ENCODE results near the gene SAPCD1.

Gene SAPCD1

GRCh38 chr6:31771992-31772358 is 9.5 kb downstream of the SAPCD1 start:
- Histone ChIP-seq H3K27me3 (ENCODE audit: insufficient read depth, low read length) (no peaks in the 10 kb centered on the region), H2AFZ (ENCODE audit: low read length, unreplicated experiment) (no peak overlapping the region), H3K27ac (ENCODE audit: low read depth, low read length) (no peak overlapping the region), H3K4me3 (ENCODE audit: low read depth, low read length) (no peak overlapping the region), H3K4me1 (ENCODE audit: control insufficient read depth, insufficient read depth, low read length, unreplicated experiment) (peaks cover 8% of the 10 kb centered on the region), H3K36me3 (ENCODE audit: insufficient read depth, low read length) (no peaks in the 10 kb centered on the region), H3K79me2 (ENCODE audit: control insufficient read depth, insufficient read depth, low read length, unreplicated experiment) (no peaks in the 10 kb centered on the region)

GRCh38 chr6:31775184-31775583 is 12.7 kb downstream of the SAPCD1 start:
- Histone ChIP-seq H3K79me2 (ENCODE audit: control insufficient read depth, insufficient read depth, low read length, unreplicated experiment) (no peaks in the 10 kb centered on the region), H3K27me3 (ENCODE audit: insufficient read depth, low read length) (no peaks in the 10 kb centered on the region), H3K4me1 (ENCODE audit: control insufficient read depth, insufficient read depth, low read length, unreplicated experiment) (peaks cover 16% of the 10 kb centered on the region), H2AFZ (ENCODE audit: low read length, unreplicated experiment) (no peak overlapping the region), H3K4me3 (ENCODE audit: low read depth, low read length) (no peak overlapping the region), H3K36me3 (ENCODE audit: insufficient read depth, low read length) (no peaks in the 10 kb centered on the region), H3K27ac (ENCODE audit: low read depth, low read length) (no peak overlapping the region)

GRCh38 chr6:31775633-31776484 is 13.4 kb downstream of the SAPCD1 start:
- no peak overlapping the region for H3K27ac ChIP-seq (ENCODE audit: low read depth, low read length)

GRCh38 chr6:31776485-31776988 is 14.1 kb downstream of the SAPCD1 start:
- Histone ChIP-seq H2AFZ (ENCODE audit: low read length, unreplicated experiment) (no peak overlapping the region), H3K4me3 (ENCODE audit: low read depth, low read length) (peak overlapping the region; percentile 41; the same call in 1 of the 2 replicates), H3K4me1 (ENCODE audit: control insufficient read depth, insufficient read depth, low read length, unreplicated experiment) (peaks cover 16% of the 10 kb centered on the region), H3K79me2 (ENCODE audit: control insufficient read depth, insufficient read depth, low read length, unreplicated experiment) (no peaks in the 10 kb centered on the region), H3K27me3 (ENCODE audit: insufficient read depth, low read length) (no peaks in the 10 kb centered on the region), H3K36me3 (ENCODE audit: insufficient read depth, low read length) (peaks cover 3% of the 10 kb centered on the region; the same call in 1 of the 2 replicates), H3K27ac (ENCODE audit: low read depth, low read length) (peak overlapping the region; percentile 38; the same call in 1 of the 2 replicates)

More at GRCh38 chr6:31775633-31776484, 13.4 kb downstream of the SAPCD1 start:
- no peaks in the 10 kb centered on the region for H3K79me2 ChIP-seq (ENCODE audit: control insufficient read depth, insufficient read depth, low read length, unreplicated experiment)
- H2AFZ ChIP-seq (ENCODE audit: low read length, unreplicated experiment), result no peak overlapping the region
- H3K27me3 ChIP-seq (ENCODE audit: insufficient read depth, low read length), result no peaks in the 10 kb centered on the region
- peaks cover 16% of the 10 kb centered on the region for H3K4me1 ChIP-seq (ENCODE audit: control insufficient read depth, insufficient read depth, low read length, unreplicated experiment)
- no peak overlapping the region for H3K4me3 ChIP-seq (ENCODE audit: low read depth, low read length)
- H3K36me3 ChIP-seq (ENCODE audit: insufficient read depth, low read length), result no peaks in the 10 kb centered on the region

- Histone ChIP-seq H3K36me3 (ENCODE audit: insufficient read depth, low read length) (peaks cover 3% of the 10 kb centered on the region; the same call in 1 of the 2 replicates), H2AFZ (ENCODE audit: low read length, unreplicated experiment) (no peak within 1 kb of the TSS), H3K27me3 (ENCODE audit: insufficient read depth, low read length) (no peaks in the 10 kb centered on the region), H3K27ac (ENCODE audit: low read depth, low read length) (peak within 1 kb of the TSS; percentile 38), H3K4me3 (ENCODE audit: low read depth, low read length) (peak within 1 kb of the TSS; percentile 41; the same call in 1 of the 2 replicates), H3K4me1 (ENCODE audit: control insufficient read depth, insufficient read depth, low read length, unreplicated experiment) (peaks cover 16% of the 10 kb centered on the region), H3K79me2 (ENCODE audit: control insufficient read depth, insufficient read depth, low read length, unreplicated experiment) (no peaks in the 10 kb centered on the region)
Observed at GRCh38 chr6:31776989-31777666, 14.7 kb downstream of the SAPCD1 start, which contains the start of gene VWA7. Gene VWA7, minus strand, starts transcription at chr6:31777328. Its CDS starts 549 bp downstream, at chr6:31776779.

- no peak overlapping the region for H2AFZ ChIP-seq (ENCODE audit: low read length, unreplicated experiment)
- H3K79me2 ChIP-seq (ENCODE audit: control insufficient read depth, insufficient read depth, low read length, unreplicated experiment), result no peaks in the 10 kb centered on the region
- H3K4me3 ChIP-seq (ENCODE audit: low read depth, low read length), result no peak overlapping the region
- peaks cover 4% of the 10 kb centered on the region; the same call in 1 of the 2 replicates for H3K36me3 ChIP-seq (ENCODE audit: insufficient read depth, low read length)
- H3K4me1 ChIP-seq (ENCODE audit: control insufficient read depth, insufficient read depth, low read length, unreplicated experiment), result peaks cover 16% of the 10 kb centered on the region
- peak overlapping the region; percentile 38; the same call in 1 of the 2 replicates for H3K27ac ChIP-seq (ENCODE audit: low read depth, low read length)
- H3K27me3 ChIP-seq (ENCODE audit: insufficient read depth, low read length), result no peaks in the 10 kb centered on the region
Observed at GRCh38 chr6:31777667-31778050, 15.2 kb downstream of the SAPCD1 start.

GRCh38 chr6:31778193-31778592 is 15.7 kb downstream of the SAPCD1 start:
- Histone ChIP-seq H2AFZ (ENCODE audit: low read length, unreplicated experiment) (no peak overlapping the region), H3K4me3 (ENCODE audit: low read depth, low read length) (no peak overlapping the region), H3K36me3 (ENCODE audit: insufficient read depth, low read length) (peaks cover 8% of the 10 kb centered on the region; the same call in 1 of the 2 replicates), H3K27ac (ENCODE audit: low read depth, low read length) (no peak overlapping the region), H3K4me1 (ENCODE audit: control insufficient read depth, insufficient read depth, low read length, unreplicated experiment) (peaks cover 16% of the 10 kb centered on the region), H3K79me2 (ENCODE audit: control insufficient read depth, insufficient read depth, low read length, unreplicated experiment) (no peaks in the 10 kb centered on the region), H3K27me3 (ENCODE audit: insufficient read depth, low read length) (no peaks in the 10 kb centered on the region)

GRCh38 chr6:31778999-31779885 is 16.8 kb downstream of the SAPCD1 start:
- peaks cover 16% of the 10 kb centered on the region for H3K4me1 ChIP-seq (ENCODE audit: control insufficient read depth, insufficient read depth, low read length, unreplicated experiment)
- H3K27ac ChIP-seq (ENCODE audit: low read depth, low read length), result no peak overlapping the region
- peaks cover 8% of the 10 kb centered on the region; the same call in 1 of the 2 replicates for H3K36me3 ChIP-seq (ENCODE audit: insufficient read depth, low read length)
- H3K79me2 ChIP-seq (ENCODE audit: control insufficient read depth, insufficient read depth, low read length, unreplicated experiment), result no peaks in the 10 kb centered on the region
- no peak overlapping the region for H2AFZ ChIP-seq (ENCODE audit: low read length, unreplicated experiment)
- no peak overlapping the region for H3K4me3 ChIP-seq (ENCODE audit: low read depth, low read length)
- no peaks in the 10 kb centered on the region for H3K27me3 ChIP-seq (ENCODE audit: insufficient read depth, low read length)

- Histone ChIP-seq H3K4me3 (ENCODE audit: low read depth, low read length) (no peak overlapping the region), H3K27ac (ENCODE audit: low read depth, low read length) (no peak overlapping the region), H3K36me3 (ENCODE audit: insufficient read depth, low read length) (peaks cover 8% of the 10 kb centered on the region; the same call in 1 of the 2 replicates), H3K4me1 (ENCODE audit: control insufficient read depth, insufficient read depth, low read length, unreplicated experiment) (peaks cover 16% of the 10 kb centered on the region), H3K27me3 (ENCODE audit: insufficient read depth, low read length) (no peaks in the 10 kb centered on the region), H3K79me2 (ENCODE audit: control insufficient read depth, insufficient read depth, low read length, unreplicated experiment) (no peaks in the 10 kb centered on the region), H2AFZ (ENCODE audit: low read length, unreplicated experiment) (no peak overlapping the region)
Observed at GRCh38 chr6:31779908-31780307, 17.5 kb downstream of the SAPCD1 start.
